GM21515 (cell line): ENCODE results near the gene PRELP.
"Not testable (repeated sequence)": the region's sequence is repeated elsewhere in the genome, so short reads cannot be mapped to it uniquely, and the experiment has no call there.

ENCODE experiments used
- ATAC-seq: cut with Tn5 transposase; IDR thresholded peaks from one replicate; pipeline ENCODE4 v1.9.1; 2021; ENCODE audit not compliant: unreplicated experiment

PRELP gene

GRCh38 chr1:203453616-203454015 lies 22.0 kb upstream of the PRELP start:
- ATAC-seq: no peak

GRCh38 chr1:203454986-203455471 lies 20.6 kb upstream of the PRELP start:
- no peak for ATAC-seq

DNA sequence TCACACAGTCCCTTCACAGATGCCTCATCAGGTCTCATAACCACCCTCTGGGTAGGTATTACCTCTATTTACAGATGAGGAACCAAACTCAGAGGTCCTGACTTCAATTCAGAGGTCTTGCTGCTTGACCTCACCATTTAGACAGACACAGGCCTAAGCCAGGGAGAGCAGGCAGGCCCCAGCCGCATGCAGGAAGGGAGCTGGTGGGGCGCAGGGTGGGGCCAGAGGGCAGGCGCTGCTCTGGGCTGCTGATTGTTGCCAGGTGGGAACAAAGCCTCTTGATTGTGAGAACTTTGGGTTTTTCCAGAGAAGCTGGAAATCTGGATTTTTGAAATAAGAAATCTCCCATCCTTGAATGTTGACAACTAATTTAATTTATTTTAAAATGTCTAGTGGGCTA lies 19.9 kb upstream of the PRELP start:
- ATAC-seq: no peak

GRCh38 chr1:203456577-203456976 lies 19.0 kb upstream of the PRELP start:
- ATAC-seq: no peak

DNA sequence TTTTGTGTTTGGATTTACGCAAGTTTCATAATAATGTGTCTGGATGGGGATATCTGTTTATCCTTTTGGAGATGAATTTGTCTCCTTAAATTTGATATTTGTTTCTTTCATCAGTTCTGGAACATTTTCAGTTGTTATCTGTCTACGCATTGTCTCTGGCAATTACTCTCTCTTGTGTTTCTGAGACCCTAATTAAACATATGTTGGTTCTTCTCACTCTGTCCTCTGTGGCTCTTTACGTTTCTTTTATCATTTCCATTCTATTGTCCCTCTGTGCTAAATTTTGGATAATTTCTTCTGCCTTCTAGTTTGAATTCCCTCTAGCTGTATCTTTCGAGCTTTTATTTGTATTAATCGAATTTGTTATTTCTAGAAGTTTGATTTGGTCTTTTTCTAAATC lies 17.5 kb upstream of the PRELP start:
- no peak for ATAC-seq

DNA sequence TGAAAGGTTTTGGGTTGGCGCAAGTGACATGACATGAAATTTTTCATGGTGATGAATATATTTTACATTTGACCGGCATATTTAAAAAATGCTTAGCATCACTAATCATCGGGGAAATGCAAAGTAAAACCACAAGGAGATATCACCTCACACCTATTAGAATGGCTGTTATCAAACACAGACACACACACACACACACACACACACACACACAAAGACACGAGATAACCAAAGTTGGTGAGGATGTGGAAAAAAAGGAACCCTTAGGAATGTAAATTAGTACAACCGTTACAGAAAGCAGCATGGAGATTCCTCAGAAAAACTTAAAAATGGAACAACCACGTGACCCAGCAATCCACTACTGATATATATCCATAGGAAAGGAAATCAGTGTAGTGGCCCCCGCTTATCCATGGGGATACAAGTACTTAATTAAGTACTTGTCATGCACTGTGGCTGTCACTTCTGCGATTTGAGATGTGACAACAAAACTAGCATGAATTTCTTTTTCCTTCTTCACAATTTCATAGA lies 15.9 kb upstream of the PRELP start:
- ATAC-seq: no peak

GRCh38 chr1:203461717-203462116 lies 13.9 kb upstream of the PRELP start:
- ATAC-seq: no peak

- no peak for ATAC-seq
Measured at GRCh38 chr1:203462143-203462542, 13.5 kb upstream of the PRELP start.

DNA sequence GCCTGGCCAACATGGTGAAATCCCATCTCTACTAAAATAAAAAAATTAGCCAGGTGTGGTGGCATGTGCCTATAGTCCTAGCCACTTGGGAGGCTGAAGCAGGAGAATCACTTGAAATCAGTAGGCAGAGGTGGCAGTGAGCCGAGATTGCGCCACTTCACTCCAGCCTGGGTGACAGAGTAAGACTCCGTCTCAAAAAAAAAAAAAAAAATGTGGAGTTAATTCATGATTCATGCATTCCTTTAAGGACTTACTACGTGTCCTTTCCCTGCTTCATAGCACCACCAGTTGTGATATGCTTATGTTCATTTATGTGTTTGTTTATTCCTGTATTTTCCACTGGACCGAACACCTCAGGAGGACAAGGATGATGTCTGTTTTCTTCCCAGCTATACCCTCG lies 12.7 kb upstream of the PRELP start:
- no peak for ATAC-seq

DNA sequence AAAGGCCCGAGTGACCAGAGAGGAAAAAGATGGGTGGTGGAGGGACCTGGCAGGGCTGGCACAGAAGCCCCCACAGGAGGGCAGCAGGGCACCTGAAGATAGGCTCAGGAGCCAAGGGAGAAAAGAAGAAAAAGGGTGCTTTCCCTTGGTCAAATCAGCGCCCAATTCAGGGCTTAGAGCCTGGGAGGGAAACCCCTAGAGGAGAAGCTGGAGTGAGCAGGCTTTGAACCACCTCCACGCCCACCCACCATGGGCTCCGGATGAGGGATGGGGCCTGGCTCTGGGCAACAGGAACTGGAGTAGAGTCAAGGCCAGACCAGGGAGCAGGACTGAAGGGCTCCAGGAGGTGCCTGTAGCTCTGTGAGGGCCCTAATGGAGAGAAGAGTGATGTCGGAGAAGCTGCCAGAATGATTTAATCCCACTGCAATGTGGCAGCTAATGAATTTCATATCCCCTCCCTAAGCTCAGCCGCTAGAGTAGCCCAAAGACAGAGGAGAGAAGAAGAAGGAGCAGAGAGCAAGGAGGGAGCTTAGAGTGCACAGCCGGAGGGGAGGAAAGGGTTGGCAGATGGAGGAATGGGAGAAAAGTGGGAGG lies 12.0 kb upstream of the PRELP start:
- ATAC-seq: no peak

DNA sequence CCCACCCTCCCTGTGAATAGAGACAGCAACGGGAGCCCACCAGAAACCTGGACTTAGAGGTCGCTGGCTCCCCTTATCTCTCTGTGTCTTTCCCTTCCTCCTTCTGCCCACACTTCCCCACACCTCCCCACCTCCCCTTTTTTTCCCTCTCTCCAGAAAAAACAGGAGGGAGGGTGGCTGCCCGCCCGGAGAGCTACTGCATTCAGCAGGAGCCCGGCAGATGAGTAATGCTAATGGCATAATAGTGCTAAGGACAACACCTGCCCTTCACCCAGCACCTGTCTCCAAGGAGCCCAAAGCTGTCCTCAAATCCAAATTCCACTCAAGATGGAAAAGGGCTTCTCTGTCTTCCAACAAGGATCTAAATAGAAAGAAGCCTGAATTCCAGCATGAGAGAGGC lies 11.4 kb upstream of the PRELP start:
- ATAC-seq: no peak

DNA sequence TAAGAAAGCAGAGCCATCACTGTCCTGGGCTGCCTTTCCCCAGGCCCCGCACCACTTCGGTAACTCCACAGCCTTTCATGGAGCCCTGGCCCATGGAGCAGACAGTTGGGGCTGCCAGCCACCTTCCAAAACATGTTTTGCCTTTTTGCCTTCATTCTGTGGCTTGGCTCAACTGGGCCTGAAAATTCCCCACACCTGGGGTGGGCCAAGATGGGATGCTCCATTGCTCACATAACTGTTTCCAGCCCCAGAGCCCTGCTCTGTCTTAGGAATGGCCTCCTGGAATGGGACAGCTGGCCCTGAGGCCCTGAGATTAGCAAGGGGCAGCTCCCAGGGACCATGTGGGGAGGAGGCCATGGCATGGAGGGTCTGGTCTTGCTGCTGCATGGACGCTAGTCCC lies 10.9 kb upstream of the PRELP start:
- no peak for ATAC-seq

DNA sequence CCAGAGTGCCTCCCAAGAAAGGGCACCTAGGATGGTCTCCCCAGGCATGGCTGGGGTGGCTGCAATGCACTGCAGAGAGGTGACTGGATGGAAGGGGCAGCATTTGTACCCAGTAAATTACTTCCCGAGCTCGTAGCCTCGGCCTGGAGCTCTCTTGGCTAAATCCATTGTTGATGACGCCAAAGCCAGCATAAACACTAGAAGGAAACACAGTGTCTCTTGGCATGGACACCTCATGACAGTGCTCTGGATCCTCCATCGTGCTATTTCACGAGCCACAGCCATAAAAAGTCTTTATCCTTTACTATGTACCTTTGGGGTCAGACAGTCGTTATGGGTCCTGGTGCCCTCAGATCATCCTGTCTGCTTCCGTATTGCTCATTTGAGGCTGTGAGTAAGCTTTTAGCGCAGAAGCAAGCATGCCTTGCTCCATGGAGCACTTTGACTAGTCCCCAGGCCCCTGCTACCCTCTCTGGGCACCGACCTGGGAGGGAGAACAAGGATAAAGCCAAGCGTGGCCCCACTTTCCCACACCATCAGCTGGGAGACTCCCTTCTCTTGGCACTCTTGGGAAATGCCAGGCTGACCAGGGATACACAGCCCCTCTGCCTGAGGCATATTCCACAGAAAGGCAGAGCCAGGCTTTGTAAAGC lies 10.3 kb upstream of the PRELP start:
- no peak for ATAC-seq

GRCh38 chr1:203465948-203466347 lies 9.7 kb upstream of the PRELP start:
- ATAC-seq: no peak

GRCh38 chr1:203466906-203467549 lies 8.6 kb upstream of the PRELP start:
- not testable (repeated sequence) for ATAC-seq

GRCh38 chr1:203467550-203467921 lies 8.1 kb upstream of the PRELP start:
- ATAC-seq: no peak

- no peak for ATAC-seq
Measured at GRCh38 chr1:203468326-203468725, 7.3 kb upstream of the PRELP start.

DNA sequence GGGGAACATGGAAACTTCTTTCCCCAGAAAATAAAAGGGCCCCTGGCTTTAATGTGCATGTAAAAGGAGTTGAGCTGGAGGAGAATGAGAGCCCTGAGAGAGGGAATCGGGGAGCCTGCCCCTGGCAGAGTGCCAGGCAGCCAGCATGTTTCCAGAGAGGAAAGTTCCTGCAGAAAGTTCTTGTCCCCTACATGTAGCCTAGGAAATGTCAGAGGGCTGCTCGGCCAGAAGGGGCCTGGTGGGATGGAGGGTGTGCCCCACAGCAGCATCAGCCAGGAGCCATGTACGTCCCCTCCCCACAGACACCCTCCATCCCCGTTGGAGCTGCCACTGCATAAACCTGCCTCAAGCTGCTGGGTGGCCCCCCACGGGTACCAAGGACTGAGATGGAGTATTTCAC lies 5.4 kb upstream of the PRELP start:
- no peak for ATAC-seq

DNA sequence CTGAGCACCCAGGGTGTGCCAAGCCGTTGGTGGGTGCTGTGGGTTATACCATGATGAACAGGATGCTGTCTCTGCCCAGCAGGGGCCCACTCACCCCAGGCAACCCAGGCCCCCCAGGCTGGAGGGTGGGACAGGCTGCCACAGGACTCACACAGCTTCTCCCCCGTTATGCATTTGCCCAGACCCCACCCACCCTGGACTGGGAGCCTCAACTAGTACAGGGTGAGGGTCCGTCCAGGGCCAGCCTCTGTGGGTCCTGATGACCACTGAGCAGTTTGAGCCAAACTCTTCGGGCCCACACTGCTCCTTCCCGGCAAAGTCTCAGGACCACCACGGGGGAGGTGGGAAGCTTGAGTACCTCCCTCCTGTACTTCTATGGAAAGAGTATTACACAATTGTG lies 3.8 kb upstream of the PRELP start:
- ATAC-seq: no peak

GRCh38 chr1:203473281-203473680 lies 2.3 kb upstream of the PRELP start:
- no peak for ATAC-seq

- ATAC-seq: no peak
Measured at GRCh38 chr1:203473781-203474305, 1.8 kb upstream of the PRELP start.

- ATAC-seq: no peak
Measured at GRCh38 chr1:203476216-203476814, 709 bp downstream of the PRELP start.
